GM18867 (cell line): ENCODE results near the gene A2M.
"Not testable (repeated sequence)": the region's sequence is repeated elsewhere in the genome, so short reads cannot be mapped to it uniquely, and the experiment has no call there.

Experiments used
- ATAC-seq: cut with Tn5 transposase; IDR thresholded peaks from one replicate; pipeline ENCODE4 v1.9.1; 2021; ENCODE audit warnings: mild to moderate bottlenecking, moderate library complexity; ENCODE audit not compliant: unreplicated experiment

Gene A2M

DNA sequence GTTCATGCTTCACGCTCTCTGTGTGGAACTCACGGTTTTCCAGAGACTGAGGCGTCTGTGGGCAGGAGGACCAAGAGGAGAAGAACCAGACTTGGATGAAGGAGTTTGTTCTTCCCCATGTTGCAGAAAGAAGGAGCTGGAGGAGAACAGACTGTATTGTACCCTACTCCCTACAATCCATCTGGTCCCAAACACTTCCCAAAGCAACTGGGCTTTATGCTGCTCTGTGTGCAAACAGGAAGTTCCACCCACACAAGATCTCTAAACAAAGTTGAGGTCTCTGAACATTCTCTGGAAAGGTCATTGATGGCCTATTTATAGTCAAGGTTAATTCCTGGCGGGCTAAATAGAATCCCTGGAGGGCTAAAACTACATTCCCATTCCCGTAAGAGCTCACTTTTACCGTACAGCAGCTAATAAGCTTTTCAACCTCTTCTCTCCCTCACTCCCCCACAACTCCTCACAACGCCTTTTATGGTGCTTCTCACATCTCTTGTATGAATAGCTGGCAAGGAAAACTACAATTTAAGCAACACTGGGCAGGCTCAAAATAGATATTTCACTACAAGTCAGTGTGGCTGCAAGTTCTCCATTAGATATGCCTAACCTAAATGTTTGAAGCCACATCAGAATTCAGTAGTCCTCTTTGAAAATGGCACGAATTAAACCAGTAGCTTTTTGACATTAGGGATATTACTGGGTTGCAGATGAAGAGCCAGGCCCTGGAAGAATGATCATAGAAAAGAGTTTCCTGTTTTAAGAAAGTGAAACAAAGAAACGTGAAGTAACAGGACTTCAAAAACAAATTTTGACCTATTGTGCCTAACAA is at the start of gene A2M:
Gene A2M, minus strand, starts transcription at position 189 of the 829 bp plus-strand sequence. Its CDS starts 70 bp downstream, at position 119.
- no peak for ATAC-seq

DNA sequence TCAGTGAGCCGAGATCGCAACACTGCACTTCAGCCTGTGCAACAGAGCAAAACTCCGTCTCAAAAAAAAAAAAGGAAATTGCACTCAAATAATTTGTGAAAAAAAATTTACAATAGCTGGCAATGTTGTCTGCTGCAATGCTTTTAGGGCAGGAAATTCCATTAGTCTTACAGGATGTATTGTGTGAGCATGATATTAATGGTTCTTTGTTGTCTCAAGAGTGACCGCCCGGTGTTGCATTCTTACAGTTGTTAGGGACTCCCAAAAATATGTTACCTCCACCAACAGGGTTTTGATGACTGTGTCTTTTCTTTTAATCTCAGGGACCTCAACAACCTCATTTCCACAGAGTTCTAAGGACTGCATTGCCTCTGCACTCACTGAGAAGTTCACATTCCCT is 47.7 kb upstream of the A2M start:
- ATAC-seq = no peak

DNA sequence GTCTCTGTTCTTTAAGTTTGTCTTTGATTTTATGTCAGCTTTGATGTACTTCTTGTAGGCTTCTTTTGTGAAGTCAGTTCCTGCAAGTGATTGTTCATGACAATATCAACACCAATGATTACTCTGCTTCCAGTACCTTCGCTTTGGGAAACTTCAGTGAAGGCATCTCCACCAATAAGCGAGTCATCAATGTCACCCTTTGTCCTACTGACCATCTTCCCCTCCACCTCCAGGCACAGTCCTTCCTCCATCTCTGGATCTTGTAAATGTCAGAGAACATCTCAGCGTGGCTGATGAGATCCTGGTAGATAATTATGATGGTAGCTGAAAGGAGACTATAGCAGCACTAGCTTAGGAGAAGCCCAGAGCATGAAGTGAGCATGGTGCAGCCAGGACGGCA is 40.4 kb upstream of the A2M start:
- ATAC-seq = no peak

DNA sequence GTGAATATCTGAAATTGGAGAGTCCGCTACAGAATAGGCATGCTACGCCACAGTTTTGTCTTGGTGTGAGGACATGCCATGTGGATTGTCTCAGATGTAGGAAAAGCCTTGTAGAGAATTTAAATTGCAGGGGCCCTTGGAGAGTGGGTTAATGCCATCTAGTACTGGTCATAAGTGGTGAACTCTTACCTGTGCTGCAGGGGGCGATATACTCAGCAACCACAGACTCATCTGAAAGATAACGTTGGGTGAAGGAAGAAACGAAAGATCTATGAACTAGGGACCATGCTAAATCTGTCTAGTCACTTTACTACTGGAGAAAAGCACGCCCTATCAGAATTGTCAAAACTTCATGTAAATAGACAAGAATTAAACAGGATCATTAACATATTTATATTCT is 33.7 kb upstream of the A2M start:
- ATAC-seq = no peak

DNA sequence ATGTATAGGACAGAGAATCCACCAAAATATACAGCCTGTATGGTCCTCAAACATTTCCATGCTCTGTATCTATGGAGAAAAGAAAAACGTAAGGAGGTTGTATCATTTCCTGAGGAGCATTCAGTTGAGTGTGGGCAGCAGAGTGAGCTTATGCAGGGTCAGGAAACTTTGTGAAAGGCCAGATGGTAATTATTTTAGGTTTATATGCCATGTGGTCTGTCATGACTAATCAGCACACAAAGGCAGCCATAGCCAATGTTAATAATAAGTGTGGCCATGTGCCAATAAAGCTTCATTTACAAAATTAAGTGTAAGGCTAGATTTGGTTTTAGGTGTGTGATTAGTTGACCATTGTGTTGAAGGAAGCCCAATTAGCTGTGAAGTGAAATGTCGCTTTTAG is 33.2 kb upstream of the A2M start:
- no peak for ATAC-seq

DNA sequence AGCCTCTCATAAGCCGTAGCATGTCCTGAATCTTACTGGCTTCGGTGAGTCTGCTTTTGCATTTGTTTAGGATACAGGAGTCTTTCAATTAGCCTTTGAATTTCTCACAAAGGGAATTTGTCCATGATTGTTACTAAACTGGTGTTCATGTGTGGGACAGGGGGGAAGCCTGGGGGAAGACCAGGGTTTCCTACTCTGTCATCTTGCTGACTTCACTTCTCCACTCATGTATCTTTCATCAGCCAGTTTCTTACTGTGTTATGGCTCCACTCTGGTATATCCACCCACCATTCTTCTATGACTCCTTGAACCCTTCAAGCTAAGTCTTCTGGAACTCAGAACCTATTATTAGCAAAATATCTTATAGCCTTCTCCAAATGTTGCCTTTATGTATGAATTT is 31.7 kb upstream of the A2M start:
- ATAC-seq = no peak

DNA sequence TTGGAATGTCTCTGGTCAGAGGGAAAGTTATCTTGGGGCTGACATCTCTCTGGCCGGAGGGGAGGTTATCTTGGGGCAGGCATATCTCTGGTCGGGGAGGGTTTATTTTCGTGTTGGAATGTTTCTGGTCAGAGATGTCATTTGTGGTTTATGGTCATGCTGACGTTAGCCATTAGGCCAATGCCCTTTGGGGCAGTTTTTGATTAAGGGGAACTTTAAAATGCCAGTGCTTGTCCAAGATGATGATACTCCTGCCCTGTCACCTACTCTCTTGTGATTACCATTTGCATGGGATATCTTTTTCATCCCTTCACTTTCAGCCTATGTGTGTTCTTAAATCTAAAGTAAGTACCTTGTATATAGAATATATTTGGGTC is 29.0 kb upstream of the A2M start:
- no peak for ATAC-seq

DNA sequence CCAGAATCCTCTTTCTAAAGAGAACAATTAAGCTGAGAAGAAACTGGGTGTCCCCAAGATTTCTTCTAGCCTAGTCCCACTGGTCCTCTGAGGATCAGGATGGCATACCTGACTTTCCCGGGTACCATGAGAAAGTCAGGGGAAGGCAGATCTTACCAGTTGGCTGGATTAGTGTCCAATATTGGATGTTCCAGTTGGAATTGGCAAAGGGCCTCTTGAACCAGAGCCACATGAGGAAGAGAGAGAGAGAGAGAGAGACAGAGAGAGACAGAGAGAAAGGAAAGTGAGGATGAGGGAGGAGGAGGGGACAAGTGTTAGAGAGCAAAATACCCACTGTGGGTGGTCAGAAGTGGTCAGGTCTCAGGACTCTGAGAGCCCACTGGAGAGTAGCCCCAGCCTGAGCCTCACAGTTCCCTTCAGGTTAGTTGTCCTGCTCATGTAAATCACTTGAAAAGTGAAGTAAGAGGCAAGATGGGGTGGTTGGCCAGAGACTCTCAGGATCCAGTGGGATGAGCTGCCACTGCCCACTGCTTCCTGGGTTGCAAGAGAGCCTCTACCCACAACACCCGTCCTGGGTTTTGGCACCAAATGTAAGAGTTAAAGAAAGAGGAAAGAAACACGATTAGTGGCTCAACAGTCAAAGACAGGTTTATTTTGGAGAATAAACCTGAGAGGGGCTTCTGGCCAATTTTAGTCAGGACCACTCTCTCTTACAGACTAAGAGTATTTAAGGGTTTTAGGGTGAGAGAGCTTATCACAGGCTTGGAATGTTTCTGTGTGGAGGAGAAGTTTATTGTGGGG is 28.4 kb upstream of the A2M start:
- ATAC-seq = no peak

DNA sequence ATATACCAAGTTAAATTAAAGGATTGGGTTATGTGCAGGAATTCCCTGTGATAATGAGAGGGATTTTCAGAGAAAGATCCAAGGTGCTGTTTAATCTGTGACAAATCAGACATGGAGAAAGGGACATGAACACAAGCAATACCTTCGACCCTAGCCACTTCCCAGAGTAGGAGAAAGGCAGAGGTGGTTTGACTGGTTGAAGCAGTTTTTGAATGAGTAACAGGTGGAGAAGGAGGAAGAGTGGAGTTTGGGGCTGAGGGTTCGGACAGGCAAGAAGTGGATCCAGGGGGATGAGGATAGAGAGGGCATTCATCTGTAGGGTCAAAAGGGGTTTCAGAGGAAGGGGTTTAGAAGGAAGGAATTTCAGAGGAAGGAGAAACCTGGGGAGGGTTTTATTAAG is 27.4 kb upstream of the A2M start:
- ATAC-seq = no peak

DNA sequence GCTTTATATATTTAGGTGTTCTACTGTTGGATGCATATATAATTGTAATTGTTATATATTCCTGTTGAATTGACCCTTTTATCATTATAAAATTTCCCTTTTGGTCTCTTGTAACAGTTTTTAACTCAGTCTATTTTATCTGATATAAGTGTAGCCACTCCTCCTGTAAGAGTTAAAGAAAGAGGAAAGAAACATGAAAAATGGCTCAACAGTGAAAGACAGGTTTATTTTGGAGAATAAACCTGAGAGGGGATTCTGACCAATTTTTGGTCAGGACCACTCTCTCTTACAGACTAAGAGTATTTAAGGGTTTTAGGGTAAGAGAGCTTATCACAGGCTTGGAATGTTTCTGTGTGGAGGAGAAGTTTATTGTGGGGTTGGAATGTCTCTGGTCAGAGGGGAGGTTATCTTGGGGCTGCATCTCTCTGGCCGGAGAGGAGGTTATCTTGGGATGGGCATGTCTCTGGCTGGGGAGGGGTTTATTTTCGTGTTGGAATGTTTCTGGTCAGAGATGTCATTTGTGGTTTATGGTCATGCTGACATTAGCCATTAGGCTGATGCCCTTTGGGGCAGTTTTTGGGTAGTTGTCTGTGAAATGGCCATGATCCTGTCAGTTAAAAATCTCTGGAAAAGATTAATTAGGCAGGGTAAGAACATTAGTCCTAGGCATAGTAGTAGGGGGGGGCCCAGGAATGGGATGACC is 24.0 kb upstream of the A2M start:
- ATAC-seq = not testable (repeated sequence)

DNA sequence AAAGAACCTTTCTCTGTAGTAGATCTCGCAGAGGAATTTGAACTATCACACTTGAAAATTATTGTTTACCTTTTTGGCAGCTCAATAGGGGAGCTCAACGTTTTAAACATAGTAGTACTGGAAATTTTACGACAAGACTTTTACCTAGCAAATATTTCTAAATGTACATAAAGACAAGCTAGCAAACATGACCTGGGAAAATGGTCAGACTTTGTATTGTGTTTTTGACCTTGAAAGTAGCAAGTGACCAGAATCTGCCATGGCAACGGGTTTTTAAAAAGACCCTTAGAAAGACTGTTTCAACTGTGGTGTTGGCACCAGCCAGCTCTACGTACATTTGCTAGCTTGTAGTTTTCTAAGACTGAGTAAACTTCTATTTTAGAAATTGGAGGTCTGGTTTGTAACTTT is 20.2 kb upstream of the A2M start:
- no peak for ATAC-seq

DNA sequence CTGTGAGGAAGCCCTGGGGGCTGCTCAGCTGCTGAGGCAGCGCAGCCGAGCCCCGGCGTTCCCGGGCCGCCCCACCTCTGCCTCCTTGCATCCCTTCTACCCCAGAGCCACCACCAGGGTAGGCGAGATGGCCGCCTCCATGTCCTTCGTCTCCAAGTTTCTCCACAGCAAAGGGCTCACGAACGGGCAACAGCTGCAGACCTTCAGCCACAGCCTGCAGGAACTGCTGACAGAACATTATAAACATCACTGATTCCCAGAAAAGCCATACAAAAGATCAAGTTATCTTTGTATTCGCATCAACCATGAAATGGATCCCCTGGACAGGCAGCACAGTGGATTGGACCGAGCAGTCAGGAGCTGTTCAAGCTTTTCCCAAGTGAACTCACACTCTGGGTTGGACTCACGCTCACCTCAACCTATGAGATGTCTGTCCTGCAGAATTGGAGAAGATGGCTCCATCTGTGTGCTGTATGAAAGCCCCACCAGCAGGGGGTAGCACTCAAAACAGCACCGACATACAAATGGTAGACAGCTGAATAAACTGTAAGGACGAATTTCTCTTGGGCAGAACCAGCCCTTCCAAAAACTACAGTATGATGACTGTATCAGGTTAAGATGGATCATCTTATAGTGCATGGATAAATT is 19.4 kb upstream of the A2M start:
- ATAC-seq = no peak

DNA sequence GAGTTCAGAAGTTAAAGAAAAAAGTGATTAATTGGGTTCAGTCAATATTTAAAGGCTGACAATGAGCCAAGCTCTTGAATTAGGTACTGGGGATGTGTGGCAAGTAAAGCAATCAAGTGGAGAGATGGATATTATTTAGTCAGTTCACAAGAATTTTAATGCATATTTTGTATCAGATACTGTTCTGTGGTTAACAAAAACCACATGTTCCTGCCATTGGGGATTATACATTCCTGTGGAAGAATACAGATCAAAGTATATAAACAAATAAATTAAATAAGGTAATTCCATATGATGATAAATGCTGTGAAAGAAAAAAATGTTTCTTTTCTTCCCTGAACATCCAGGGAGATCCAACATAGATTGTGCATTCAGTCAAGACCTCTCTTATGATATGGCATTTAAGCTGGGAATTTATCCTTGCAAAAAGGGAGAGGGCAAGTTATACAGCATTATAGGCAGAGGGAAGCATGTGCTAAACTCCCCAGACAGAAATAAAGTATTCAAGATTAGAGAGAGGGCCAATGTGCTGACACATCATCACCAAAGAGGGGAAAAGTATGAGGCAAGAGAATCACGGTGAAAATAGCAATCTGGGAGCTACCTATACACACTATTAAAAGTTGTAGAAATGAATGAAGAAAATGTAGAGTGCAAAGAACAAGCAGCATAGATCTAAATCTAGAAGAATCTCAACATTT is 17.6 kb upstream of the A2M start:
- no peak for ATAC-seq

DNA sequence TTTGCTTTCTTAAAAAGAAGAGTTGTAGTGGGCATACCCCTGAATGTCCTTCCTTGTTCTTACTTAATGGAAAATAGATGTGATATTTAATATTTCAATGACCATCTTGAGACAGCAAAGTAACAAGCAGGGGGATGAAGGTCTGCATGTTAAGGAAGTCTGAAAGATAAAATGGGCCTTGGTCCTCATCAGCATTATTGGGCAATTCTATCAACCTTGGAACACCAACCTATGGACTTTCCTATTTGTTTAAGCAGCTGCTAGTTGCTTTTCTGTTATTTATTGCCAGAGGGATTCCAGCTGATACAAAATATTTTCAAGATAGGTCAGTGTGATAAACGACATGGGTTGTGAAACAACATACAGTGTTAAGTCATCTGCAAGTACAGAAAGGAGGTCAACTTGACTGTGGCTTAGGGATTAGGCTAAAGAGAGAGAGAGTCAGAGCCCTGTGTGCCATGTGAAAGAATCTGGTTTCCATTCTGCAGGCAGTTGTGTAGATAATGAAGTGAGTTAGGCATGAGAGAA is 16.4 kb upstream of the A2M start:
- no peak for ATAC-seq

DNA sequence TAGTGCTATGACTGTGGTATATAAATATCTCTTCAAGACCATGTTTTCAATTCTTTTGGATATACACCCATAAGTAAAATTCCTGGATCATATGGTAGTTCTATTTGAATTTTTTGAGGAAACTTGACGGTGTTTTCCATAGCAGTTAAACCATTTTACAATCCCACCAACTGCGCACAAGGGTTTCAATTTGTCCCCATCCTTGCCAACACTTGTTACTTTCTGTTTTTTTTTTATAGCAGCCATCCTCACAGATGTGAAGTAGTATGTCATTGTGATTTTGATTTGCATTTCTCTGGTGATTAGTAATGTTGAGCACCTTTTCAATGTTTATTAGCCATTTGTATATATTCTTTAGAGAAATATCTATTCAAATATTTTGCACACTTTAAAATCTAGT is 14.5 kb upstream of the A2M start:
- no peak for ATAC-seq

DNA sequence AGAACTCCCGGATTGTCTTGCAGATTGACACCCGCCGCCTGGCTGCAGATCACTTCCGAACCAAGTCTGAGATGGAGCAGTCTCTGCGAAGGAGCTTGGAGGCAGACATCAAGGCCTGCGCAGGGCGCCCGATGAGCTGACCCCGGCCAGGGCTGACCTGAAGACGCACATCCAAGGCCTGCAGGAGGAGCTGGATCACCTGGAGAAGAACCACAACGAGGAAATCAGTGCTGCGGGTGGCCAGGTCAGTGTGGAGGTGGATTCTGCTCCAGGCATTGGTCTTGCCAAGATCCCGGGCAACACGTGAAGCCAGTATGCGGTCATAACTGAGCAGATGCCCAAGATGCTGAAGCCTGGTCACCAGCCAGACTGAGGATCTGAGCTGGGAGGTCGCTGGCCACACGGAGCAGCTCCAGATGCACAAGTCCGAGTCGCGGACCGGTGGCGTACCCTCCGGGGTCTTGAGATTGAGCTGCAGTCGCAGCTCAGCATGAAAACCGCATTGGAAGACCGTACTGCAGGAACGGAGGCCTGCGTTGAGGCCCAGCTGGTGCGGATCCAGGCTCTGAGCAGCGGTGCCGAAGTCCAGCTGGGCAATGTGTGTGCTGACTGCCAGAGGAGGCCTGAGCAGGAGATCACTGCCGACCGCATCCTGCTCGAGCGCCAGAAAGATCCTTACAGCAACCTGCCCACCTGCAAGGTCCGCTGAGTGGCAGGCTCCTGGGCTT is 12.4 kb upstream of the A2M start:
- ATAC-seq = no peak

DNA sequence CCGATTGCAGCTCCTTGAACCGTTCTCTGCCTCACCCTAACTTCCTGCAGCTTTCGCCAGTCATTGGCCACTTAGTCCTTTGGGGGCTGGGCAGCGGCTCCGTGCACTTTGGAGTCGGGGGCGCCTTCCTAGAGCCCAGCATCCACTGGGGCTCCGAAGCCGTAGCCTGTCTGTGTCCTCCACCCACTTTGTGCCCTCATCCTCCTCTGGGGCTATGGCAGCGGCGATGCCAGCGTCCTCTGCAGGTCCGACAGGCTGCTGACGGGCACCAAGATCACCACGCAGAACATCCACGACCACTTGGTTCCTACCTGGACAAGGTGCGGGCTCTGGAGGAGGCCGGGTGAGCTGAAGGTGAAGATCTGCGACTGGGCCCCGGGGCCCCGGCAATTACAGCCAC is 11.8 kb upstream of the A2M start:
- no peak for ATAC-seq

DNA sequence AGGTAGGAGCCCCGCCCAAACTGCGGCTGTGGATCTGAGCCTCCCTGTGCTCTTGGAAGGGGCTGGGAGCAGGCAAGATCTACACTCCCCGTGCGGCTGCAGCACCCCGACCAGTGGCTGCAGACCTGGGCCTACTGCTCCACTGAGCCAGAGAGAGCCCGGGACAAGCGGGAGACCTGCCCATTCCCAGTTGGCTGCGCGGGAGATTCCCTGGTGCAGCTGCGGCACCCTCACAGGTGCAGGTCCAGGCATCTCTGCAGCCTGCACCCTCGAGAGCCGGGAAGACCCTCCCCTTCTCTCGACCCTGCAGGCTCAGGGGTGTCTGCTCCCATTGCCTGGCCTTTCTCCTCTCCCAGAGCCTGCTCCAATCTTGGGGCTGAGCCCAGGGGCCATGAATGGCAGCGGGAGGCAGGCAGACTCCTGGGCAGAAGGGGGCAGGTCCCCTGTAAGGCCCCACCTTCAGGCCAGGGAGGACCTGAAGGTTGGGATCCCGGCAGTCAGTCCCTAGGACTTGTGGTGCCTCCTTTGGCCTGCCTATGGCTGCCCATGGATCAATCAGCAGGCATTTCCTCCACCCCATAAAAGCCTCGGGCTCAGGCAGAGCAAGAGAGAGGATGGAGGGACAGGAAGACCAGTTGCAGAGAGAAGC is 8.8 kb upstream of the A2M start:
- ATAC-seq = no peak

DNA sequence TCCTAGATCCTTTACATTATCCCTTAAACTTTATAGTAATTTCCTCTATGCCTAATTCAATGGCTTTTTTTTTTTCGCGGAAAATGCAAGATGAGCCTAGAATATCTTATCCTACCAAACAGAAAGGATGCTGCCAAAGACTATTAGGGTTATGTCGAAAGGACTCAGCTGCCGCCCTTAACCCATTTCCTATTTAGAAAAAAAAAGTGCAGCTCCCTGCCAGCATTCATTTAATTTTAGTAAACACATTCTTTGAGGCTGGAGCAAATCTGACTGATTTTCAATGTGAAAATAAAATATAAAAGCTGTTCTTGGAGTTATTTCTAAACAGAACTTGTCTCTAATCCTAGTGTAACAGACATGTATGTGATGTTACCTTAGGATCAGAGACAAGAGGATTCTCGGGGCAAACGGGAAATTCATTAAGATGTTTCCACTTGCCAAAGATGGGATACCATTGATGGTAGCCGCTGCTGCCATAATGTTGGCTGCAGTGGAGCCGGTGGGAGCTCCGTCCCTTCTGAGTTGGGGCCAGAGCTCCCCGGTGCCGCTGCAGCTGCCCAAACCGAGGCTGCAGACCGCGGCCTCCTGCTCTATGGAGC is 8.2 kb upstream of the A2M start:
- no peak for ATAC-seq
